ENCODE measurements around the gene AKIP1.

- TF ChIP-seq, protein P1, sequence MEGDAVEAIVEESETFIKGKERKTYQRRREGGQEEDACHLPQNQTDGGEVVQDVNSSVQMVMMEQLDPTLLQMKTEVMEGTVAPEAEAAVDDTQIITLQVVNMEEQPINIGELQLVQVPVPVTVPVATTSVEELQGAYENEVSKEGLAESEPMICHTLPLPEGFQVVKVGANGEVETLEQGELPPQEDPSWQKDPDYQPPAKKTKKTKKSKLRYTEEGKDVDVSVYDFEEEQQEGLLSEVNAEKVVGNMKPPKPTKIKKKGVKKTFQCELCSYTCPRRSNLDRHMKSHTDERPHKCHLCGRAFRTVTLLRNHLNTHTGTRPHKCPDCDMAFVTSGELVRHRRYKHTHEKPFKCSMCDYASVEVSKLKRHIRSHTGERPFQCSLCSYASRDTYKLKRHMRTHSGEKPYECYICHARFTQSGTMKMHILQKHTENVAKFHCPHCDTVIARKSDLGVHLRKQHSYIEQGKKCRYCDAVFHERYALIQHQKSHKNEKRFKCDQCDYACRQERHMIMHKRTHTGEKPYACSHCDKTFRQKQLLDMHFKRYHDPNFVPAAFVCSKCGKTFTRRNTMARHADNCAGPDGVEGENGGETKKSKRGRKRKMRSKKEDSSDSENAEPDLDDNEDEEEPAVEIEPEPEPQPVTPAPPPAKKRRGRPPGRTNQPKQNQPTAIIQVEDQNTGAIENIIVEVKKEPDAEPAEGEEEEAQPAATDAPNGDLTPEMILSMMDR (IDR thresholded peaks at IDR 0.05; ENCODE audit: extremely low read depth in 1 of 2, insufficient read depth in 1 of 2, low read depth in 1 of 2, low read length in 2 of 2): peak; percentile 72 to 79
- TF ChIP-seq POLR2A (IDR thresholded peaks at IDR 0.05; ENCODE audit: low read depth, low read length) (no peak), MAX (IDR thresholded peaks at IDR 0.05; ENCODE audit: insufficient read depth, insufficient read length) (no peak), EZH2 (IDR thresholded peaks at IDR 0.05; ENCODE audit: borderline replicate concordance, low read depth, low read length, severe bottlenecking) (no peak), FOS (IDR thresholded peaks at IDR 0.05; ENCODE audit: borderline replicate concordance, insufficient read depth, low read length) (no peak)
Observed at GRCh38 chr11:8913961-8914660, 3.1 kb downstream of the AKIP1 start.
